Measurements from ENCODE around the gene ACAN.

DNA sequence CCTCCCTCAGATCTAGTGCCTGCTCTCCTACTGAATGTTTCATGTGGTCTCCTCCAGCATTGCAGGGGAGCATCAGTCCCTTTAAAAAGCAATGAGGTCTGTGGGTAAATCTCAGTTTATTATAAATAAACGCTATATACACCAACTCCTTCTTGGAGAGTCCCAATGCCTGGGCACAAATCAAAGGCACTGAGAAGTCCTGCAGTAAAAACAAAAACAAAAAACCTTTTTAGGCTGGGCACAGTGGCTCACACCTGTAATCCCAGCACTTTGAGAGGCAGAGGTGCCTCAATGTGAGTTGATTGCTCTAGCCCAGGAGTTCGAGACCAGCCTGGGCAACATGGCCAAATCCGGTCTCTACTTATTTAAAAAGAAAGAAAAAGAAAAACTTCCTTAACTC lies 45.0 kb downstream of the ACAN start:
- TF ChIP-seq SIN3A (conservative IDR thresholded peaks at IDR 0.05 in 1 of 2, IDR thresholded peaks at IDR 0.05 in 1 of 2; ENCODE audit: low read depth in 1 of 2, low read length in 2 of 2) (no peak), MAFK (IDR thresholded peaks at IDR 0.05; ENCODE audit: low read depth, low read length) (no peak), RAD21 (IDR thresholded peaks at IDR 0.05 in 1 of 2, conservative IDR thresholded peaks at IDR 0.05 in 1 of 2; ENCODE audit: low read depth in 2 of 2, low read length in 2 of 2) (no peak), TCF12 (IDR thresholded peaks at IDR 0.05; ENCODE audit: low read depth, low read length) (no peak), SIRT6 (IDR thresholded peaks at IDR 0.05; ENCODE audit: low read length) (no peak), NRF1 (IDR thresholded peaks at IDR 0.05; ENCODE audit: low read depth, low read length) (no peak), HDAC2 (IDR thresholded peaks at IDR 0.05; ENCODE audit: borderline replicate concordance in 1 of 2, low read depth in 2 of 2, low read length in 2 of 2) (no peak), EGR1 (IDR thresholded peaks at IDR 0.05; ENCODE audit: borderline replicate concordance, low read depth, low read length) (no peak), RFX5 (IDR thresholded peaks at IDR 0.05; ENCODE audit: borderline replicate concordance, low read depth, low read length) (no peak), ASH2L (IDR thresholded peaks at IDR 0.05; ENCODE audit: low read length) (no peak), JUN (IDR thresholded peaks at IDR 0.05; ENCODE audit: low read depth, low read length) (no peak), SAP30 (IDR thresholded peaks at IDR 0.05; ENCODE audit: insufficient read depth, insufficient replicate concordance, low read length) (no peak)
- TF ChIP-seq, protein P1, sequence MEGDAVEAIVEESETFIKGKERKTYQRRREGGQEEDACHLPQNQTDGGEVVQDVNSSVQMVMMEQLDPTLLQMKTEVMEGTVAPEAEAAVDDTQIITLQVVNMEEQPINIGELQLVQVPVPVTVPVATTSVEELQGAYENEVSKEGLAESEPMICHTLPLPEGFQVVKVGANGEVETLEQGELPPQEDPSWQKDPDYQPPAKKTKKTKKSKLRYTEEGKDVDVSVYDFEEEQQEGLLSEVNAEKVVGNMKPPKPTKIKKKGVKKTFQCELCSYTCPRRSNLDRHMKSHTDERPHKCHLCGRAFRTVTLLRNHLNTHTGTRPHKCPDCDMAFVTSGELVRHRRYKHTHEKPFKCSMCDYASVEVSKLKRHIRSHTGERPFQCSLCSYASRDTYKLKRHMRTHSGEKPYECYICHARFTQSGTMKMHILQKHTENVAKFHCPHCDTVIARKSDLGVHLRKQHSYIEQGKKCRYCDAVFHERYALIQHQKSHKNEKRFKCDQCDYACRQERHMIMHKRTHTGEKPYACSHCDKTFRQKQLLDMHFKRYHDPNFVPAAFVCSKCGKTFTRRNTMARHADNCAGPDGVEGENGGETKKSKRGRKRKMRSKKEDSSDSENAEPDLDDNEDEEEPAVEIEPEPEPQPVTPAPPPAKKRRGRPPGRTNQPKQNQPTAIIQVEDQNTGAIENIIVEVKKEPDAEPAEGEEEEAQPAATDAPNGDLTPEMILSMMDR (IDR thresholded peaks at IDR 0.05; ENCODE audit: control extremely low read depth in 1 of 3, insufficient read depth in 1 of 3, low read depth in 1 of 3, low read length in 3 of 3): no peak
- TF ChIP-seq, protein P2, sequence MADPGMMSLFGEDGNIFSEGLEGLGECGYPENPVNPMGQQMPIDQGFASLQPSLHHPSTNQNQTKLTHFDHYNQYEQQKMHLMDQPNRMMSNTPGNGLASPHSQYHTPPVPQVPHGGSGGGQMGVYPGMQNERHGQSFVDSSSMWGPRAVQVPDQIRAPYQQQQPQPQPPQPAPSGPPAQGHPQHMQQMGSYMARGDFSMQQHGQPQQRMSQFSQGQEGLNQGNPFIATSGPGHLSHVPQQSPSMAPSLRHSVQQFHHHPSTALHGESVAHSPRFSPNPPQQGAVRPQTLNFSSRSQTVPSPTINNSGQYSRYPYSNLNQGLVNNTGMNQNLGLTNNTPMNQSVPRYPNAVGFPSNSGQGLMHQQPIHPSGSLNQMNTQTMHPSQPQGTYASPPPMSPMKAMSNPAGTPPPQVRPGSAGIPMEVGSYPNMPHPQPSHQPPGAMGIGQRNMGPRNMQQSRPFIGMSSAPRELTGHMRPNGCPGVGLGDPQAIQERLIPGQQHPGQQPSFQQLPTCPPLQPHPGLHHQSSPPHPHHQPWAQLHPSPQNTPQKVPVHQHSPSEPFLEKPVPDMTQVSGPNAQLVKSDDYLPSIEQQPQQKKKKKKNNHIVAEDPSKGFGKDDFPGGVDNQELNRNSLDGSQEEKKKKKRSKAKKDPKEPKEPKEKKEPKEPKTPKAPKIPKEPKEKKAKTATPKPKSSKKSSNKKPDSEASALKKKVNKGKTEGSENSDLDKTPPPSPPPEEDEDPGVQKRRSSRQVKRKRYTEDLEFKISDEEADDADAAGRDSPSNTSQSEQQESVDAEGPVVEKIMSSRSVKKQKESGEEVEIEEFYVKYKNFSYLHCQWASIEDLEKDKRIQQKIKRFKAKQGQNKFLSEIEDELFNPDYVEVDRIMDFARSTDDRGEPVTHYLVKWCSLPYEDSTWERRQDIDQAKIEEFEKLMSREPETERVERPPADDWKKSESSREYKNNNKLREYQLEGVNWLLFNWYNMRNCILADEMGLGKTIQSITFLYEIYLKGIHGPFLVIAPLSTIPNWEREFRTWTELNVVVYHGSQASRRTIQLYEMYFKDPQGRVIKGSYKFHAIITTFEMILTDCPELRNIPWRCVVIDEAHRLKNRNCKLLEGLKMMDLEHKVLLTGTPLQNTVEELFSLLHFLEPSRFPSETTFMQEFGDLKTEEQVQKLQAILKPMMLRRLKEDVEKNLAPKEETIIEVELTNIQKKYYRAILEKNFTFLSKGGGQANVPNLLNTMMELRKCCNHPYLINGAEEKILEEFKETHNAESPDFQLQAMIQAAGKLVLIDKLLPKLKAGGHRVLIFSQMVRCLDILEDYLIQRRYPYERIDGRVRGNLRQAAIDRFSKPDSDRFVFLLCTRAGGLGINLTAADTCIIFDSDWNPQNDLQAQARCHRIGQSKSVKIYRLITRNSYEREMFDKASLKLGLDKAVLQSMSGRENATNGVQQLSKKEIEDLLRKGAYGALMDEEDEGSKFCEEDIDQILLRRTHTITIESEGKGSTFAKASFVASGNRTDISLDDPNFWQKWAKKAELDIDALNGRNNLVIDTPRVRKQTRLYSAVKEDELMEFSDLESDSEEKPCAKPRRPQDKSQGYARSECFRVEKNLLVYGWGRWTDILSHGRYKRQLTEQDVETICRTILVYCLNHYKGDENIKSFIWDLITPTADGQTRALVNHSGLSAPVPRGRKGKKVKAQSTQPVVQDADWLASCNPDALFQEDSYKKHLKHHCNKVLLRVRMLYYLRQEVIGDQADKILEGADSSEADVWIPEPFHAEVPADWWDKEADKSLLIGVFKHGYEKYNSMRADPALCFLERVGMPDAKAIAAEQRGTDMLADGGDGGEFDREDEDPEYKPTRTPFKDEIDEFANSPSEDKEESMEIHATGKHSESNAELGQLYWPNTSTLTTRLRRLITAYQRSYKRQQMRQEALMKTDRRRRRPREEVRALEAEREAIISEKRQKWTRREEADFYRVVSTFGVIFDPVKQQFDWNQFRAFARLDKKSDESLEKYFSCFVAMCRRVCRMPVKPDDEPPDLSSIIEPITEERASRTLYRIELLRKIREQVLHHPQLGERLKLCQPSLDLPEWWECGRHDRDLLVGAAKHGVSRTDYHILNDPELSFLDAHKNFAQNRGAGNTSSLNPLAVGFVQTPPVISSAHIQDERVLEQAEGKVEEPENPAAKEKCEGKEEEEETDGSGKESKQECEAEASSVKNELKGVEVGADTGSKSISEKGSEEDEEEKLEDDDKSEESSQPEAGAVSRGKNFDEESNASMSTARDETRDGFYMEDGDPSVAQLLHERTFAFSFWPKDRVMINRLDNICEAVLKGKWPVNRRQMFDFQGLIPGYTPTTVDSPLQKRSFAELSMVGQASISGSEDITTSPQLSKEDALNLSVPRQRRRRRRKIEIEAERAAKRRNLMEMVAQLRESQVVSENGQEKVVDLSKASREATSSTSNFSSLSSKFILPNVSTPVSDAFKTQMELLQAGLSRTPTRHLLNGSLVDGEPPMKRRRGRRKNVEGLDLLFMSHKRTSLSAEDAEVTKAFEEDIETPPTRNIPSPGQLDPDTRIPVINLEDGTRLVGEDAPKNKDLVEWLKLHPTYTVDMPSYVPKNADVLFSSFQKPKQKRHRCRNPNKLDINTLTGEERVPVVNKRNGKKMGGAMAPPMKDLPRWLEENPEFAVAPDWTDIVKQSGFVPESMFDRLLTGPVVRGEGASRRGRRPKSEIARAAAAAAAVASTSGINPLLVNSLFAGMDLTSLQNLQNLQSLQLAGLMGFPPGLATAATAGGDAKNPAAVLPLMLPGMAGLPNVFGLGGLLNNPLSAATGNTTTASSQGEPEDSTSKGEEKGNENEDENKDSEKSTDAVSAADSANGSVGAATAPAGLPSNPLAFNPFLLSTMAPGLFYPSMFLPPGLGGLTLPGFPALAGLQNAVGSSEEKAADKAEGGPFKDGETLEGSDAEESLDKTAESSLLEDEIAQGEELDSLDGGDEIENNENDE (IDR thresholded peaks at IDR 0.05; ENCODE audit: insufficient replicate concordance, low read length): no peak
